Measurements from ENCODE around the gene TNFSF18. TPM values are rescaled to one million over a fixed set of nuclear protein-coding genes. Genes with fewer than 3 reads are reported as not detected.

TNFSF18 gene
- total RNA-seq, 1 donor from 2014 or later, result 0.14 TPM

DNA sequence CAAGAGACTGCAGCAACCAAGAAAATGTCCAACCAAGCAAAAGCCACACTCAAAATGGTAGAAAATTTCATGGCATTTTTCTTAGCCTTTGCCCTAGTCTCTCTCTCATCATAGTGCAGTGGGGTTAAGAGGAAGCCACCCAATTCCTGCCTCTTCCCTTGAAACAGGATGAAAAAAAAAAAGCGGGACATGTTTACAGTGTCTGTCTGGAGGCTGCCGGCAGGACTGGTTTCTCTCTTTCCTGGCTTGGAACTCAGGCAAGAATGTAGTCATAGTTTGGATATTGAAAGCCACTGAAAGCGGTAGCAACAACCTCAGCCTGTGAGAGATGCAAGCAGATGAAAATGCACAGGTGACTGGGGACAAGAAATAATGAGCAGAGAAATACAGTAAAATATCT lies 13.3 kb upstream of the TNFSF18 start:
- Mint-ChIP-seq H3K4me1 (ENCODE audit: low read depth, unreplicated experiment) (peaks cover 16% of the 10 kb centered on the region), H3K4me3 (ENCODE audit: unreplicated experiment) (no peak overlapping the region), H3K9me3 (ENCODE audit: unreplicated experiment) (no peaks in the 10 kb centered on the region), H3K36me3 (ENCODE audit: low read depth, unreplicated experiment) (no peaks in the 10 kb centered on the region), H3K27me3 (ENCODE audit: low read depth, unreplicated experiment) (no peaks in the 10 kb centered on the region), H3K27ac (ENCODE audit: unreplicated experiment) (no peak overlapping the region)
- Histone ChIP-seq H3K4me2 (ENCODE audit: low read length) (no peak overlapping the region), H3K79me2 (ENCODE audit: insufficient read depth, low read length) (no peaks in the 10 kb centered on the region), H3K4me3 (ENCODE audit: insufficient read depth, low read depth, low read length) (no peak overlapping the region), H3K36me3 (ENCODE audit: insufficient read depth, low read length) (no peaks in the 10 kb centered on the region), H3K27me3 (ENCODE audit: insufficient read depth, low read length) (no peaks in the 10 kb centered on the region), H3K27ac (ENCODE audit: low read depth, low read length) (no peak overlapping the region), H2AFZ (ENCODE audit: low read depth, low read length) (no peak overlapping the region), H3K4me1 (ENCODE audit: insufficient read depth, low read length) (peaks cover 6% of the 10 kb centered on the region), H3K9me3 (ENCODE audit: insufficient read depth, low read depth, low read length) (no peaks in the 10 kb centered on the region), H4K20me1 (ENCODE audit: insufficient read depth, low read length) (no peaks in the 10 kb centered on the region), H3K9ac (ENCODE audit: low read length) (no peak overlapping the region)
- FAIRE-seq, result no peak
- DNase-seq (ENCODE audit: low read depth), result peak; percentile 29
- no peak for TF ChIP-seq CTCF (IDR thresholded peaks at IDR 0.05; ENCODE audit: insufficient read depth, low read depth, low read length)
- no peak for TF ChIP-seq EZH2 (IDR thresholded peaks at IDR 0.05; ENCODE audit: insufficient read depth, low read length)

DNA sequence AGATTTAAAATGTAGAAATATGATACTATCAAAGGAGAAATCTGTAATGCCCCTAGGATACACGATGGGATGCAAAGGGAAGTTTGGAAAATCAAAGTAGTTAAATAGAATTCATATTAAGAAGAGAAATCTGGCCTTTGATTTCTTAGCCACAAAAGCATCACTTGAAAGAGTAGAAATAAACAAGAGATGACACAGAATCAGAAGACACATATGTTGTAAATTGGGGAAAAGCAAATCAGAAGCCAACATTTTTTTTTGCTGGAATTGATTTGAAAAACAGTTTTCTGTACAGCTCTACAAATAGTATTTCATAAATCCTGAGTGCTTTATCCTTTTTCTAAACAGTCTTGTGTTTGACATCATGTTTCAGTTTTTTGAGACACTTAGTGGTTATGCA lies 12.4 kb upstream of the TNFSF18 start:
- H3K4me3 ChIP-seq (ENCODE audit: insufficient read depth, low read depth, low read length), result no peak overlapping the region
- no peaks in the 10 kb centered on the region for H3K27me3 Mint-ChIP-seq (ENCODE audit: low read depth, unreplicated experiment)
- no peak overlapping the region for H3K4me3 Mint-ChIP-seq (ENCODE audit: unreplicated experiment)
- TF ChIP-seq EZH2 (IDR thresholded peaks at IDR 0.05; ENCODE audit: insufficient read depth, low read length), result no peak
- no peak for TF ChIP-seq CTCF (IDR thresholded peaks at IDR 0.05; ENCODE audit: insufficient read depth, low read depth, low read length)
- no peaks in the 10 kb centered on the region for H3K27me3 ChIP-seq (ENCODE audit: insufficient read depth, low read length)
- H2AFZ ChIP-seq (ENCODE audit: low read depth, low read length), result no peak overlapping the region
- no peak overlapping the region for H3K9ac ChIP-seq (ENCODE audit: low read length)
- H3K9me3 ChIP-seq (ENCODE audit: insufficient read depth, low read depth, low read length), result no peaks in the 10 kb centered on the region
- peaks cover 6% of the 10 kb centered on the region for H3K4me1 ChIP-seq (ENCODE audit: insufficient read depth, low read length)
- no peaks in the 10 kb centered on the region for H3K36me3 ChIP-seq (ENCODE audit: insufficient read depth, low read length)
- H3K27ac ChIP-seq (ENCODE audit: low read depth, low read length), result no peak overlapping the region
- no peaks in the 10 kb centered on the region for H3K79me2 ChIP-seq (ENCODE audit: insufficient read depth, low read length)
- no peak for FAIRE-seq
- no peak overlapping the region for H3K4me2 ChIP-seq (ENCODE audit: low read length)
- no peak for DNase-seq (ENCODE audit: low read depth)
- no peaks in the 10 kb centered on the region for H3K9me3 Mint-ChIP-seq (ENCODE audit: unreplicated experiment)
- peaks cover 16% of the 10 kb centered on the region for H3K4me1 Mint-ChIP-seq (ENCODE audit: low read depth, unreplicated experiment)
- no peak overlapping the region for H3K27ac Mint-ChIP-seq (ENCODE audit: unreplicated experiment)
- no peaks in the 10 kb centered on the region for H4K20me1 ChIP-seq (ENCODE audit: insufficient read depth, low read length)
- no peaks in the 10 kb centered on the region for H3K36me3 Mint-ChIP-seq (ENCODE audit: low read depth, unreplicated experiment)

- Histone ChIP-seq H4K20me1 (ENCODE audit: insufficient read depth, low read length) (no peaks in the 10 kb centered on the region), H3K79me2 (ENCODE audit: insufficient read depth, low read length) (no peaks in the 10 kb centered on the region), H3K9ac (ENCODE audit: low read length) (no peak overlapping the region), H3K27me3 (ENCODE audit: insufficient read depth, low read length) (no peaks in the 10 kb centered on the region), H3K36me3 (ENCODE audit: insufficient read depth, low read length) (no peaks in the 10 kb centered on the region), H3K4me1 (ENCODE audit: insufficient read depth, low read length) (peaks cover 6% of the 10 kb centered on the region), H3K4me3 (ENCODE audit: insufficient read depth, low read depth, low read length) (no peak overlapping the region), H3K4me2 (ENCODE audit: low read length) (peak overlapping the region; percentile 0), H3K27ac (ENCODE audit: low read depth, low read length) (no peak overlapping the region), H2AFZ (ENCODE audit: low read depth, low read length) (no peak overlapping the region), H3K9me3 (ENCODE audit: insufficient read depth, low read depth, low read length) (no peaks in the 10 kb centered on the region)
- TF ChIP-seq CTCF (IDR thresholded peaks at IDR 0.05; ENCODE audit: insufficient read depth, low read depth, low read length) (no peak), EZH2 (IDR thresholded peaks at IDR 0.05; ENCODE audit: insufficient read depth, low read length) (no peak)
- Mint-ChIP-seq H3K9me3 (ENCODE audit: unreplicated experiment) (no peaks in the 10 kb centered on the region), H3K4me1 (ENCODE audit: low read depth, unreplicated experiment) (peaks cover 16% of the 10 kb centered on the region), H3K27me3 (ENCODE audit: low read depth, unreplicated experiment) (no peaks in the 10 kb centered on the region), H3K4me3 (ENCODE audit: unreplicated experiment) (no peak overlapping the region), H3K27ac (ENCODE audit: unreplicated experiment) (no peak overlapping the region), H3K36me3 (ENCODE audit: low read depth, unreplicated experiment) (no peaks in the 10 kb centered on the region)
- FAIRE-seq, result peak; percentile 67
- peak; percentile 86 for DNase-seq (ENCODE audit: low read depth)
These were observed 11.6 kb upstream of the TNFSF18 start for GRCh38 chr1:173062150-173062938.

All from astrocyte (in vitro differentiated cells and primary cell).